ENCODE measurements around the gene CAPN14.

- TF ChIP-seq CTCF (IDR thresholded peaks at IDR 0.05; ENCODE audit: insufficient read depth, low read depth, low read length) (no peak), EZH2 (IDR thresholded peaks at IDR 0.05; ENCODE audit: insufficient read depth, low read length) (no peak)
Observed at GRCh38 chr2:31234683-31235503, 17.6 kb upstream of the CAPN14 start.

All from astrocyte (in vitro differentiated cells and primary cell).